A549 treated with Hydrocortisone at 1 μM for 4 hours (cell line): ENCODE data around the gene MADD. TPM values are rescaled to one million over a fixed set of nuclear protein-coding genes. Genes with fewer than 3 reads are reported as not detected.

Experiments
- total RNA-seq: library from RNA; stranded (reverse); fragments of 200-300 nt; extraction: Qiagen RNA extraction; gene quantifications from 5 replicates; pipeline ENCODE4 v1.2.3, GENCODE V29; 2022

The MADD gene
- 19.1 to 24.2 TPM (median 19.5 TPM) in 5 replicates for total RNA-seq

DNA sequence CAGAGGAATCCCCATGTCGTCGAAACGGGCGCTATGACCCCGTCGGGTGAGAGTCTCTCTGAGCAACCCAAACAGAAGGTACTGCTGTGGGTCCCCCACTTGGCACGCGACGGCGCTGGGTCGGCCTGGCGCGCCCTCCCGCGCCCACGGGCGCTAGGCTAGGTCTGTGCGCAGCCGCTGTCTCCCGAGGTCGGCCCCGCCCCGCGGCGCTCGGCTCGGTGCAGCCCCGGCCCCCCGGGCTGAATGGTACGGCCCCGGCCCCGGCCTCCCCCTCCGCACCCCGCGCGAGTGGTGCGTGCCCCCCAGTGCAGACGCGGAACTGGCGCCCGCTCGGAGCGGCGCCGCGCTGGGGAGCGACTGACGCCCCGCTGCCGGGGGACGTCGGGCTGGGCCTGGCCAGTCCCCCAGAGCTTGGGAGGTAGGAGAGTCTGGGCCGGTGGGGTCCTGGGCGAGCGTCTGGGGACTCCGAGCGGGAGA lies at the start of gene MADD:
TSS of gene MADD (plus strand) at position 305 of the 477 bp plus-strand sequence.

DNA sequence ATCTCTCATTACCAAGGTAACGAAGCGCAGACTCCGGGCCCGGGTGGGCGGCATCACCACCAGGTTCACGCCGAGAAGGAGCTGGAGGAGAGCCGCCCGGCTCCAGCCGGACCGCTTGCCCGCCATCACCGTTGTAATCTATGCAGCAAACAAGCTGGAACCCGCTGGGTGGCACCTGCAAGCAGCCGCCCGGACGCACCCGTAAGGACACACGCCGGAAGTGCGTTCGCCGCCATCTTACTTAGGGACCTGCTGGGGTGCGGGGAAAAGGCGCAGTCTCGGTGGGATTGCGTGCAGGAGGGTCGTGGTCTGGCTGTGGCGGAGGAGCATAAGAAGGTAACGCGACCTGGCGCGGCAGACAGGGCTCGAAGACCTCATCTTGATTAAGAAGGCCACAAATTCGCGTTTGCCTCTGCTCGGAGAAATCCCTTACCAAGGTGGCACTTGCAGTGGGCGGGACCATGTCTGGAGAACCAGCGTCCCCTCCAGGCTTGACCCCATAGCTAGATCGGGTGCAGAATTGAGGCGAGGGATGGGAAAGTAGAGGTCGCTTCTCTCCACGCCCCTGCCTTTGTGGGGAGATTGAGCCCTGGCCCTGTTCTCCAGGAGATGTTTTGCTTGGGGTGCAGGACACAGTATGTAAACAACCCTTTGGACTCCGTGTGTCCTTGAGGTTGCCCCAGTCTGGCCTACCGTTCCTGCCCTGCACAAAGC lies 21.1 kb upstream of the MADD start, which contains the start of gene ACP2:
TSS of gene ACP2 (minus strand) at position 151 of the 714 bp plus-strand sequence. CDS start at position 126, 25 bp downstream.

DNA sequence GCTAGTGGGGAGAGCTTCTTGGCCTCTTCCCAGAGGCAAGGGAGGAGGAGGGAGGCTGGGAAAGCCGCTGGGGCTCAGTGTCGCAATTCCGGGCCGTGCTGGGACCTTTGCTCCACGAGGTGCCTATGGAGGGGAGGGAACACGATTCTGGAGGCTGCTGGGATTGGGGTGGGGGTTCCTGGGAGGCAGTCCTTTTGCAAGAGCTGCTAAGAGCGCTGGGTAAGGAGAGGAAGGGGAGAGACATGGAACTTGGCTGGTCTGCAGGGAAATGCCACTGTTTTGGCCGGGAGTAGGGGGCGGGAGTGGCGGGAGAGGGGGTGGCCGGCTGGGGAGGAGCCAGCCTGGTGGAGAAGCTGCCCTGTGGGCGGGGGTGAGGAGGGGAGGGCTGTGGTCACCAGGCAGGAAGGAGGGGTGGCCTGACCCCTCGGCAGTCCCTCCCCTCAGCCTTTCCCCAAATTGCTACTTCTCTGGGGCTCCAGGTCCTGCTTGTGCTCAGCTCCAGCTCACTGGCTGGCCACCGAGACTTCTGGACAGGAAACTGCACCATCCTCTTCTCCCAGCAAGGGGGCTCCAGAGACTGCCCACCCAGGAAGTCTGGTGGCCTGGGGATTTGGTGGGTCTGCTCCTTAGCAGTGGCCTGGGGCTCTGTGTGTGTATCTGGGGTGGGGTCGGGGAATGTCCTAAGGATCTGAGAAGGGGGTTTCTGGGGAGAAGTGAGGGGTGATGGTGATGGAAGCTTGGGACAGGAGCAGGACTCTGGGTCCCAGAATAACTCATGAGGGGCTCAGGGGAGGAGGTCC lies 12.2 kb upstream of the MADD start, which contains the start of gene NR1H3:
TSS of gene NR1H3 (plus strand) at position 480 of the 800 bp plus-strand sequence. CDS start 1,221 bp downstream, outside the sequence.

DNA sequence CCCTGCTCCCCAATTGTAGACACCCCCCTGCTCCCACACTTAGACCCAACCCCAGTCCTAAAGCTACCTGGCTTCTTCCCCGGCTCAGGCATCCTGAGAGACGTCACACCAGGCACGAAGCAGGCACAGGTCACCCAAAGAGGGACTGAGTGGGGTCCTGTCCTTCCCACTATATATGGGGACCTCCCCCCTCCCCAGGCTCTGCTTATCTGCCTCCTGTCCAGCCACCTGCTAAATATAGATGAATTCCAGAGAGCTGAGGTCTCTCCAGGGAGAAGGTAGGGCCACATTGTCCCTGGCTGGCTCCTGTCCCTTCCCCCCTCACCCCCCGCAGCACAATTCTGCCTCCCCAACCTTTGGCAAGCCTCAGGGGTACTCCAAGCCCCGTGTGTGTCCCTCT lies 82.6 kb downstream of the MADD start, which contains the start of gene MYBPC3:
TSS of gene MYBPC3 (minus strand) at position 147 of the 400 bp plus-strand sequence. CDS start at position 92, 55 bp downstream.

DNA sequence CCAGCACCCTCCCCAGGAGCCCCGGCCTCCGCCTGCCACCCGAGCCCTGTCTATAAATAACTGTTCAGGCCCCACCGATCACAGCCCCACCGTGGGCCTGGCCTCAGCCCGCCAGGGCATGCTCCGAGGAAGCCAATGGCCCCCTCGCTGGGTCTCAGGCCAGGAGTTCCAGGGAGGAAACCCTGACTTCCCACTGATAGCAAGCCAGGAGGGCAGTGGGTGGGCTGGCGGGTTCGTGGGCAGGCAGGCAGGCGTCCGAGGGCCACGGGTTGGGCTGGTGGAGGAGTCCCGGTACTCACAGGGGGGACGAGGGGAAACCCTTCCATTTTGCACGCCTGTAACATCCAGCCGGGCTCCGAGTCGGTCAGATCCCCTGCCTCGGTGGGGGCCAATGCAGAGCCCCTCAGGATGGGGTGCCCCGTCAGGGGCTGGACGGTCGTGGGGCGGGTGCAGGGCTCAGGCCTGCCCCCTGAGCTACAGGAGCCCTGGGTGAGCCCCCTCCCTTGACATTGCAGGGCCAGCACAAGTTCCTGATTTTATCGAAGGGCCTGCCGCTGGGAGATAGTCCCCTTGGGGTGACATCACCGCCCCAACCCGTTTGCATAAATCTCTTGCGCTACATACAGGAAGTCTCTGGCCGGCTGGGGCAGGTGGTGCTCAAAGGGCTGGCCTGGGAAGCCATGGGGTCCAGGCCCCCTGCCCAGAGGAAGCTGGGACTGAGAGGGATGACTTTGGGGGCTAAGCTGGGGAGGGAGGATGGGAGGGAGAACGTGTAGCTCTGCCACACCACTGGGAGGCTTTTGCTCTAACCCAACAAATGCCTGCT lies 108.3 kb downstream of the MADD start, which contains the start of gene SPI1:
TSS of gene SPI1 (minus strand) at position 538 of the 826 bp plus-strand sequence. CDS start at position 344, 194 bp downstream.

Other genes starting within 250 kb of the MADD start
- 28.5 to 37.3 TPM (median 28.7 TPM) in 5 replicates for gene ARFGAP2, start 93.3 kb upstream of the MADD start, total RNA-seq
- 22.5 to 27.2 TPM (median 26.3 TPM) in 5 replicates for gene PACSIN3, start 83.7 kb upstream of the MADD start, total RNA-seq
- 72.0 to 89.1 TPM (median 78.8 TPM) in 5 replicates for gene DDB2, start 55.2 kb upstream of the MADD start, total RNA-seq
- 20.3 to 33.0 TPM (median 21.2 TPM) in 5 replicates for gene ACP2, start 21.3 kb upstream of the MADD start, total RNA-seq
- 6.8 to 11.4 TPM (median 11.3 TPM) in 5 replicates for gene NR1H3, start 12.1 kb upstream of the MADD start, total RNA-seq
- 0.06 to 0.07 TPM (median 0.06 TPM) in 4 of 5 replicates, not detected in the other for gene MYBPC3, start 82.6 kb downstream of the MADD start, total RNA-seq
- 0.08 to 0.20 TPM (median 0.14 TPM) in 3 of 5 replicates, not detected in the others for gene SPI1, start 108.4 kb downstream of the MADD start, total RNA-seq
- 48.2 to 63.7 TPM (median 53.8 TPM) in 5 replicates for gene SLC39A13, start 138.5 kb downstream of the MADD start, total RNA-seq
- gene PSMC3, start 156.3 kb downstream of the MADD start, total RNA-seq: 185 to 242 TPM (median 190 TPM) in 5 replicates
- gene RAPSN, start 179.0 kb downstream of the MADD start, total RNA-seq: 0.09 to 0.24 TPM (median 0.18 TPM) in 4 of 5 replicates, not detected in the other